CD14-positive monocyte (primary cell): ENCODE data around the gene DCANP1. TPM values are rescaled to one million over a fixed set of nuclear protein-coding genes. Genes with fewer than 3 reads are reported as not detected.

Source experiments
- DNase-seq, 3 donors: peaks; one replicate each; pipeline ENCODE4 v3.0.0-alpha.2; 2011 to 2022
- H2AFZ ChIP-seq: 2 replicates; pipeline ENCODE4 v1.6.0; 2012; ENCODE audit warnings: mild to moderate bottlenecking, low read depth, low read length, inconsistent platforms; ENCODE audit not compliant: insufficient read depth, poor library complexity, severe bottlenecking
- H3K27ac ChIP-seq, 2 donors: 1 replicate in 1 of 2; 2 replicates in 1 of 2; pipeline ENCODE4 v1.5.1; 2012 to 2013; ENCODE audit warnings: low read length in 2 of 2, control low read depth in 1 of 2, inconsistent platforms in 1 of 2, low read depth in 1 of 2, mild to moderate bottlenecking in 1 of 2
- H3K27me3 ChIP-seq, 2 donors: one replicate each; pipeline versions ENCODE4 v1.6.0 to v1.6.1; 2011 to 2013; ENCODE audit warnings: low read length in 2 of 2; ENCODE audit not compliant: control insufficient read depth in 2 of 2, insufficient read depth in 2 of 2
- H3K36me3 ChIP-seq, 2 donors: replicated peaks in 1 of 2; 1 replicate in 1 of 2; 2 replicates in 1 of 2; pipeline versions ENCODE4 v1.5.1 to v1.6.1; 2012 to 2013; ENCODE audit warnings: low read length in 2 of 2, control low read depth in 1 of 2, inconsistent platforms in 1 of 2, mild to moderate bottlenecking in 1 of 2; ENCODE audit not compliant: insufficient read depth in 2 of 2, control insufficient read depth in 1 of 2
- H3K4me1 ChIP-seq, 2 donors: 1 replicate in 1 of 2; 2 replicates in 1 of 2; pipeline versions ENCODE4 v1.5.1 to v1.6.1; 2012 to 2013; ENCODE audit warnings: low read length in 2 of 2, control low read depth in 1 of 2, inconsistent platforms in 1 of 2, mild to moderate bottlenecking in 1 of 2, moderate library complexity in 1 of 2; ENCODE audit not compliant: insufficient read depth in 2 of 2, control insufficient read depth in 1 of 2
- H3K4me2 ChIP-seq: replicated peaks from 2 replicates; pipeline ENCODE3; 2012; ENCODE audit warnings: low read length, moderate library complexity, mild to moderate bottlenecking; ENCODE audit not compliant: poor library complexity, severe bottlenecking; ENCODE audit errors: extremely low read depth
- H3K4me3 ChIP-seq, 3 experiments: fragments of 200-600 bp in 1 of 3; sonication (generic) in 1 of 3; replicated peaks in 1 of 3; 1 replicate in 2 of 3; 2 replicates in 1 of 3; pipeline ENCODE4 v1.5.1; 2011 to 2013; ENCODE audit warnings: low read length in 3 of 3, mild to moderate bottlenecking in 3 of 3, control low read depth in 2 of 3, low read depth in 2 of 3, inconsistent platforms in 1 of 3, moderate library complexity in 1 of 3
- H3K79me2 ChIP-seq: 2 replicates; pipeline ENCODE4 v1.6.0; 2012; ENCODE audit warnings: mild to moderate bottlenecking, control low read depth, inconsistent platforms, low read length, moderate library complexity; ENCODE audit not compliant: insufficient read depth
- H3K9ac ChIP-seq: 2 replicates; pipeline ENCODE4 v1.6.0; 2017; ENCODE audit warnings: low read length, mild to moderate bottlenecking; ENCODE audit not compliant: insufficient read depth, poor library complexity, severe bottlenecking
- H3K9me3 ChIP-seq, 2 donors: replicated peaks in 1 of 2; 1 replicate in 1 of 2; 2 replicates in 1 of 2; pipeline versions ENCODE4 v1.5.1 to v1.6.1; 2012 to 2013; ENCODE audit warnings: low read length in 2 of 2, control low read depth in 1 of 2; ENCODE audit not compliant: control insufficient read depth in 1 of 2, insufficient read depth in 1 of 2
- H4K20me1 ChIP-seq: 2 replicates; pipeline ENCODE4 v1.6.0; 2012; ENCODE audit warnings: mild to moderate bottlenecking, low read length, control low read depth, moderate library complexity; ENCODE audit not compliant: insufficient read depth
- H3K27ac Mint-ChIP-seq, 7 donors: one replicate each; pipeline ENCODE4 v1.8.0; 2020; ENCODE audit warnings: mild to moderate bottlenecking in 7 of 7, mixed read lengths in 7 of 7, moderate library complexity in 6 of 7, inconsistent platforms in 2 of 7
- H3K27me3 Mint-ChIP-seq, 3 donors: one replicate each; pipeline ENCODE4 v1.8.0; 2021 to 2022; ENCODE audit warnings: low read depth in 3 of 3, mild to moderate bottlenecking in 3 of 3, mixed read lengths in 3 of 3, moderate library complexity in 3 of 3, inconsistent platforms in 1 of 3
- H3K36me3 Mint-ChIP-seq, 2 donors: one replicate each; pipeline ENCODE4 v1.8.0; 2020; ENCODE audit warnings: mixed read lengths in 2 of 2, inconsistent platforms in 1 of 2, mild to moderate bottlenecking in 1 of 2
- H3K4me1 Mint-ChIP-seq: one replicate; pipeline ENCODE4 v1.8.0; 2020; ENCODE audit warnings: mild to moderate bottlenecking, mixed read lengths
- H3K4me3 Mint-ChIP-seq, 2 donors: one replicate each; pipeline ENCODE4 v1.8.0; 2020; ENCODE audit warnings: mild to moderate bottlenecking in 2 of 2, mixed read lengths in 2 of 2, moderate library complexity in 1 of 2
- H3K9me3 Mint-ChIP-seq, 7 donors: one replicate each; pipeline ENCODE4 v1.8.0; 2020 to 2022; ENCODE audit warnings: mixed read lengths in 7 of 7, mild to moderate bottlenecking in 6 of 7, moderate library complexity in 6 of 7, inconsistent platforms in 2 of 7
- CTCF ChIP-seq: fragments of 200-600 bp; IDR thresholded peaks from one replicate; pipeline ENCODE4 v1.8.0; 2022; ENCODE audit warnings: antibody characterized with exemption, mild to moderate bottlenecking
- WGBS: methylation state at CpG from one replicate; pipeline ENCODE4 v1.1.5; 2013; ENCODE audit warnings: missing lambda C conversion rate; ENCODE audit not compliant: insufficient coverage; 5-methylcytosine and 5-hydroxymethylcytosine counted together
- intact Hi-C, 2 donors: fragments of 100-400 bp; cut with micrococcal nuclease; formaldehyde crosslinking; loops; one replicate each; pipeline versions ENCODE4 v1.15.0 to v1.15.1; 2023
- polyA plus RNA-seq, 3 donors: library from polyadenylated mRNA; depleted of rRNA in 1 of 3; unstranded in 2 of 3; stranded (reverse) in 1 of 3; fragments of 300-500 nt in 2 of 3; fragments of >200 nt in 1 of 3; fragmentation: Illumina TruSeq in 2 of 3; gene quantifications; 1 replicate in 2 of 3; 2 replicates in 1 of 3; pipeline ENCODE4 v1.2.3, GENCODE V29; 2012 to 2021

DCANP1 gene
- polyA plus RNA-seq, 3 donors = 0.14 to 0.85 (median 0.15) TPM

GRCh38 chr5:135441350-135441831 lies 5.8 kb downstream of the DCANP1 start:
- TF ChIP-seq CTCF = no peak
- peak overlapping the region in 6 of 7 donors; percentile 17 to 83 (median 62) for H3K27ac Mint-ChIP-seq
- no peaks in the 10 kb centered on the region for H3K9me3 Mint-ChIP-seq
- peak overlapping the region; percentile 26 for H3K4me2 ChIP-seq
- H3K4me3 ChIP-seq = no peak overlapping the region
- intact Hi-C loops = no loop called here
- DNase-seq = peak in 1 of 3 donors; percentile 23
- H3K4me3 Mint-ChIP-seq = peak overlapping the region in 1 of 2 donors; percentile 34
- no peaks in the 10 kb centered on the region for H3K36me3 ChIP-seq
- H4K20me1 ChIP-seq = no peaks in the 10 kb centered on the region
- peaks cover 89% of the 10 kb centered on the region for H3K4me1 Mint-ChIP-seq
- H2AFZ ChIP-seq = peak overlapping the region; percentile 43
- H3K9me3 ChIP-seq = no peaks in the 10 kb centered on the region
- peaks cover 89 to 92% of the 10 kb centered on the region in 2 donors for H3K4me1 ChIP-seq
- peak overlapping the region; percentile 13 to 39 for H3K27ac ChIP-seq
- H3K27me3 ChIP-seq = no peaks in the 10 kb centered on the region
- H3K79me2 ChIP-seq = peaks cover 57% of the 10 kb centered on the region
- H3K36me3 Mint-ChIP-seq = peaks cover 3 to 12% of the 10 kb centered on the region in 2 donors
- H3K9ac ChIP-seq = peak overlapping the region; percentile 25
- WGBS = 0% methylated on average over 6 of the region's 11 CpGs
- H3K27me3 Mint-ChIP-seq = peaks cover 0 to 3% (median 2%) of the 10 kb centered on the region in 3 donors

GRCh38 chr5:135440916-135441315 lies 6.2 kb downstream of the DCANP1 start:
- H3K9me3 Mint-ChIP-seq = no peaks in the 10 kb centered on the region
- H3K27me3 Mint-ChIP-seq = peaks cover 0 to 3% (median 2%) of the 10 kb centered on the region in 3 donors
- peaks cover 3 to 7% of the 10 kb centered on the region in 2 donors for H3K36me3 Mint-ChIP-seq
- peaks cover 94 to 95% of the 10 kb centered on the region in 2 donors for H3K4me1 ChIP-seq
- H3K9ac ChIP-seq = no peak overlapping the region
- 6% methylated on average over 2 of the region's 6 CpGs for WGBS
- H3K4me3 ChIP-seq = no peak overlapping the region
- H3K79me2 ChIP-seq = peaks cover 57% of the 10 kb centered on the region
- no peak for TF ChIP-seq CTCF
- no peaks in the 10 kb centered on the region for H4K20me1 ChIP-seq
- H3K4me2 ChIP-seq = no peak overlapping the region
- DNase-seq = peak in 1 of 3 donors; percentile 1
- H3K27ac ChIP-seq = peak overlapping the region in 1 of 2 donors; percentile 39
- no peak overlapping the region for H3K4me3 Mint-ChIP-seq
- H3K27ac Mint-ChIP-seq = peak overlapping the region in 4 of 7 donors; percentile 1 to 70 (median 40)
- intact Hi-C loops = no loop called here
- peaks cover 89% of the 10 kb centered on the region for H3K4me1 Mint-ChIP-seq
- no peaks in the 10 kb centered on the region for H3K27me3 ChIP-seq
- H2AFZ ChIP-seq = no peak overlapping the region
- H3K36me3 ChIP-seq = no peaks in the 10 kb centered on the region
- H3K9me3 ChIP-seq = no peaks in the 10 kb centered on the region
